ENCODE results near the gene ATP6V1B1.

- TF ChIP-seq CTCF (IDR thresholded peaks at IDR 0.05; ENCODE audit: low read depth, low read length, poor library complexity, severe bottlenecking) (no peak), EZH2phosphoT487 (IDR thresholded peaks at IDR 0.05; ENCODE audit: borderline replicate concordance, low read length) (no peak)
Measured at GRCh38 chr2:70991742-70992141, 56.0 kb downstream of the ATP6V1B1 start.

All from DOHH2 (cell line).